Mucosa of descending colon (tissue), 3 donors: ENCODE results near the gene TLL2. TPM values are rescaled to one million over a fixed set of nuclear protein-coding genes. Genes with fewer than 3 reads are reported as not detected.
A peak's percentile ranks its signal among the peaks of the same experiment; 100 is the strongest.

Experiments used
- ATAC-seq: fragments of 200-7000 bp; cut with Tn5 transposase; one replicate; pipeline ENCODE4 v1.9.1; 2020; ENCODE audit warnings: mild to moderate bottlenecking, moderate library complexity
- DNase-seq, 3 donors: peaks; one replicate each; pipeline ENCODE4 v3.0.0-alpha.2; 2020
- H3K36me3 ChIP-seq: fragments of 200-600 bp; one replicate; pipeline ENCODE4 v1.8.0; 2021; ENCODE audit warnings: low read depth, mild to moderate bottlenecking
- H3K4me1 ChIP-seq: fragments of 200-600 bp; one replicate; pipeline ENCODE4 v1.8.0; 2021; ENCODE audit warnings: low read depth, mild to moderate bottlenecking
- H3K4me3 ChIP-seq: fragments of 200-600 bp; one replicate; pipeline ENCODE4 v1.8.0; 2021; ENCODE audit warnings: mild to moderate bottlenecking
- H3K9me3 ChIP-seq: fragments of 200-600 bp; one replicate; pipeline ENCODE4 v1.8.0; 2021; ENCODE audit warnings: mild to moderate bottlenecking
- intact Hi-C, 2 donors: fragments of 100-400 bp; cut with DNase I in 1 of 2; cut with micrococcal nuclease in 1 of 2; formaldehyde crosslinking; loops; one replicate each; pipeline versions ENCODE4 v1.11.0 to v1.11.1; 2022; cut with DNase I, micrococcal nuclease
- total RNA-seq, 3 donors: library from RNA; stranded (reverse); fragmentation: NEBNext Ultra II Directional in 2 of 3; extraction: Animal tissue kit (Norgen Biotek cat#: 25700) in 2 of 3; gene quantifications; one replicate each; pipeline versions ENCODE4 v1.2.1 to v1.2.4, GENCODE V29; 2021 to 2023
- TF ChIP-seq, protein P1 (sequence below): fragments of 200-600 bp; IDR thresholded peaks from one replicate; pipeline ENCODE4 v1.8.0; 2022; ENCODE audit warnings: antibody characterized with exemption, mild to moderate bottlenecking
- donor health status: DM: no; HTN: no; CAD: no; lungs with moderate emphysema.
- donor health status: DM: no; HTN: no; CAD: no.
- donor health status: DM: no; HTN: yes; CAD: no.

Gene TLL2
- total RNA-seq, 3 donors from 2014 or later, result 0.17 to 0.70 (median 0.65) TPM

DNA sequence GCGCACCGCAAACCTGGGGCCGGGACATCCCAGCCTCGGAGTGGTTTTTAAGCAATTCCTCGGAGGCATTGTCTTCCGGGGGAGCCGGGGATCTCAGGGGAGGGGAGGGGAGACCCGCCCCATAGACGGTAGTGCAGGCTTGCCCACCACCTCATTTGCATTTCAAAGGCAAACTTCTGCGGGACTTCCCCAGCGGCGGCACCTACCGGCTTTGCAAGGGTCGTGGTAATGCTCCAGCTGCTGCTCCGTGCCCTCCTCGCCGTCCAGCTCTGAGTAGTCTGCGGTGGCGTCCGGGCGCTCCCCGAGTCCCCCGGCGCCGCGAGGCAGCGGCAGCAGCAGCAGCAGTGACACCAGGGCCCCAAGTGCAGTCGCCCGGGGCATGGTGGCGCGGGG is 425 bp downstream of the TLL2 start:
- H3K4me1 ChIP-seq, result peaks cover 24% of the 10 kb centered on the region
- H3K36me3 ChIP-seq, result no peaks in the 10 kb centered on the region
- H3K9me3 ChIP-seq, result no peaks in the 10 kb centered on the region
- DNase-seq, result peak in 1 of 3 donors; percentile 17
- intact Hi-C loops, result loop anchor here (5.0 kb wide), 1 partner anchor 116 kb away; no protein-coding TSS in a partner anchor
- TF ChIP-seq, protein P1, sequence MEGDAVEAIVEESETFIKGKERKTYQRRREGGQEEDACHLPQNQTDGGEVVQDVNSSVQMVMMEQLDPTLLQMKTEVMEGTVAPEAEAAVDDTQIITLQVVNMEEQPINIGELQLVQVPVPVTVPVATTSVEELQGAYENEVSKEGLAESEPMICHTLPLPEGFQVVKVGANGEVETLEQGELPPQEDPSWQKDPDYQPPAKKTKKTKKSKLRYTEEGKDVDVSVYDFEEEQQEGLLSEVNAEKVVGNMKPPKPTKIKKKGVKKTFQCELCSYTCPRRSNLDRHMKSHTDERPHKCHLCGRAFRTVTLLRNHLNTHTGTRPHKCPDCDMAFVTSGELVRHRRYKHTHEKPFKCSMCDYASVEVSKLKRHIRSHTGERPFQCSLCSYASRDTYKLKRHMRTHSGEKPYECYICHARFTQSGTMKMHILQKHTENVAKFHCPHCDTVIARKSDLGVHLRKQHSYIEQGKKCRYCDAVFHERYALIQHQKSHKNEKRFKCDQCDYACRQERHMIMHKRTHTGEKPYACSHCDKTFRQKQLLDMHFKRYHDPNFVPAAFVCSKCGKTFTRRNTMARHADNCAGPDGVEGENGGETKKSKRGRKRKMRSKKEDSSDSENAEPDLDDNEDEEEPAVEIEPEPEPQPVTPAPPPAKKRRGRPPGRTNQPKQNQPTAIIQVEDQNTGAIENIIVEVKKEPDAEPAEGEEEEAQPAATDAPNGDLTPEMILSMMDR, result no peak
- H3K4me3 ChIP-seq, result no peak overlapping the region
- no peak for ATAC-seq

DNA sequence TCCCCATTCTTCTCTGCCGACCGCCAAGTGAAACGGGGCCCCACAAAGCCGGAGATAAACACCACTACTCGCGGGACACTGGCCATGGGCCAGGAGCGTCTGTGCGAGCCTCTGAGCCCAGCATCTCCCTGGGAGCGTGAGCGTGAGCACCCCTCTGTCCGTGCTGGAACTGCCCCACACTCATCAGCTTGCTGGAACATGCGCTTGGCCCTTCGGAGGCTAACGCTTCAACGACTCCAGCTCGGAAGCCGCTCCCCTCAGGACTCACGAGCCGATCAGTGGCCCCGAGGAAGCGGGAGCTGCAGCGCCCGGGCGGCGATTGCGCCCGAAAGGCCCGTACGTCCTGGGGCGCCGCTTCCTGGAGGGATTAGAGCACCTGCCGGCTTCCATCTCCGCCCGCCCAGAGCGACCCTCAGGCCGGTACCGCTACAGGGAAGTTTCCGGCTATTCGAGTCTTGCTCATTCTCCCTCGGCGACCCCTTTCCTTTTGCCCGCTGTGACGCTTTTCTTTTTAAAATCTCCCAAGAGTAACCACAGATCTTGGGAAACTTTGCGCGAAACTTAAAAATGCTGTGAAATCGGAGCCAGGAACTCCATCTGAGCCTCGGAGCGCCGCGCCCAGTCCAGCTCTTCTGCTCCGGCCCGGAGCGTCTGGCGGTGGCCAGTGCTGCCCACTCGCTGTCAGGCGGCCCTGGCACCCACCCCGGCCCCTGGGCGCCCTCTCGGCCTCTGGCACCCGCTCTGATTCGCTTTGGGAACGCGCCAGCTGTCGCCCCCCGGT is 1.0 kb downstream of the TLL2 start:
- peak; percentile 16 for ATAC-seq
- peaks cover 24% of the 10 kb centered on the region for H3K4me1 ChIP-seq
- intact Hi-C loops, result loop anchor here (5.0 kb wide), 1 partner anchor 115 kb away; no protein-coding TSS in a partner anchor

GRCh38 chr10:96511044-96511945 is 2.4 kb downstream of the TLL2 start:
- DNase-seq, result peak in 2 of 3 donors; percentile 39 to 73
- Histone ChIP-seq H3K4me3 (no peak overlapping the region), H3K36me3 (no peaks in the 10 kb centered on the region), H3K4me1 (peaks cover 24% of the 10 kb centered on the region), H3K9me3 (no peaks in the 10 kb centered on the region)
- TF ChIP-seq, protein P1, result no peak
- intact Hi-C loops, result loop anchor here (5.0 kb wide), 1 partner anchor 114 kb away; no protein-coding TSS in a partner anchor
- ATAC-seq, result peak; percentile 43

More for the DNA sequence above, 1.0 kb downstream of the TLL2 start:
- TF ChIP-seq, protein P1, result no peak
- H3K4me3 ChIP-seq, result no peak overlapping the region
- DNase-seq, result peak in 2 of 3 donors; percentile 15 to 53
- no peaks in the 10 kb centered on the region for H3K36me3 ChIP-seq
- no peaks in the 10 kb centered on the region for H3K9me3 ChIP-seq

- Histone ChIP-seq H3K9me3 (no peaks in the 10 kb centered on the region), H3K4me1 (peaks cover 15% of the 10 kb centered on the region), H3K36me3 (no peaks in the 10 kb centered on the region), H3K4me3 (no peak overlapping the region)
- intact Hi-C loops, result no loop called here
- DNase-seq, result no peak
- TF ChIP-seq, protein P1, result no peak
- no peak for ATAC-seq
Measured at GRCh38 chr10:96509017-96509641, 4.6 kb downstream of the TLL2 start.

DNA sequence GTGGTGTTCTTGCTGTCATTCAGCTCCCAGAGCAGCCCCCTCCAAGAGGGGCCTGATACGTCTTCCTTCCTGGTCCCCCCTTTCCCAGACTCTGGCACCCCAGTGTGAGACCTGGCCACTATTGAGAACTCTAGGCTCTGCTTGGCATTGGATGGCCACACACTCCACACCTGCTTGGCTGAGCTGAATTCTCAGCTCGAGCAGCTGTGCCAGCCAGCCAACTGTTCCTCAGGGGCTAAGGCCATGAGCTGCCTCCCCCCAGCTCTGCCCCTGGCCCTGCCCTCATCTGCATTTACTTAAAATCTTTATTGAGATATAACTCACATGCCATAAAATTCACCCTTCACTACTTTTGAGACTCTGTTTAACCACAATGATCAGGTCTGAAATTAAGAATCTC is 6.7 kb downstream of the TLL2 start:
- intact Hi-C loops, result no loop called here
- no peaks in the 10 kb centered on the region for H3K9me3 ChIP-seq
- H3K36me3 ChIP-seq, result no peaks in the 10 kb centered on the region
- H3K4me3 ChIP-seq, result no peak overlapping the region
- TF ChIP-seq, protein P1, result no peak
- no peaks in the 10 kb centered on the region for H3K4me1 ChIP-seq
- ATAC-seq (no peak), DNase-seq (no peak)
